Measurements from ENCODE around the gene FUT6.
A peak's percentile ranks its signal among the peaks of the same experiment; 100 is the strongest.

Gene FUT6

GRCh38 chr19:5827891-5828660 is 11.4 kb downstream of the FUT6 start:
- peak; percentile 93 to 94 for DNase-seq

DNA sequence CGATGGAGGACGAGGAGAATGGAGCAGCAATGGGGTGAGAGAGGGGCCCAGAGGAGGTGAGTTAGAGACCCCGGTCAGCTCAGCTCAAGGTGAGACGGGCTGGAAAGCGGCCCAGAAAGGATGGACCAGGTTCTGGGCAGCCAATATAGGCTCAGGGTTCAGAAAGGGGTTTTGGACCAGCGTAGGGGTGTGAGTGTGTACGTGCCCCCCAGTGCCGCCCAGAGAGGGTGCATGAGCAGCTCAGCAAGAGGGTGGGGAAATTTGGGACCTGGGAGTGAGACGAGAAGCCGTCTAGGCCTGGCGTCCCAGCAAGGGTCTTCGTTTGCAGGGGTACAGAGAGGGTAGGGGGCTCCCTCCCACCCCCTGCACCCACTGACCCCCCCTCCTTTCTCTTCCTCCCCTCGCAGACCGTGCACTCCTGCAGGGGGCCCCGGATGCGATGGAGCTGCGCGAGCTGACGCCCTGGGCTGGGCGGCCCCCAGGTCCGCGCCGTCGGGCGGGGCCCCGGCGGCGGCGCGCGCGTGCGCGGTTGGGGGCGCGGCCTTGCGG is 12.1 kb downstream of the FUT6 start:
- DNase-seq: no peak

DNA sequence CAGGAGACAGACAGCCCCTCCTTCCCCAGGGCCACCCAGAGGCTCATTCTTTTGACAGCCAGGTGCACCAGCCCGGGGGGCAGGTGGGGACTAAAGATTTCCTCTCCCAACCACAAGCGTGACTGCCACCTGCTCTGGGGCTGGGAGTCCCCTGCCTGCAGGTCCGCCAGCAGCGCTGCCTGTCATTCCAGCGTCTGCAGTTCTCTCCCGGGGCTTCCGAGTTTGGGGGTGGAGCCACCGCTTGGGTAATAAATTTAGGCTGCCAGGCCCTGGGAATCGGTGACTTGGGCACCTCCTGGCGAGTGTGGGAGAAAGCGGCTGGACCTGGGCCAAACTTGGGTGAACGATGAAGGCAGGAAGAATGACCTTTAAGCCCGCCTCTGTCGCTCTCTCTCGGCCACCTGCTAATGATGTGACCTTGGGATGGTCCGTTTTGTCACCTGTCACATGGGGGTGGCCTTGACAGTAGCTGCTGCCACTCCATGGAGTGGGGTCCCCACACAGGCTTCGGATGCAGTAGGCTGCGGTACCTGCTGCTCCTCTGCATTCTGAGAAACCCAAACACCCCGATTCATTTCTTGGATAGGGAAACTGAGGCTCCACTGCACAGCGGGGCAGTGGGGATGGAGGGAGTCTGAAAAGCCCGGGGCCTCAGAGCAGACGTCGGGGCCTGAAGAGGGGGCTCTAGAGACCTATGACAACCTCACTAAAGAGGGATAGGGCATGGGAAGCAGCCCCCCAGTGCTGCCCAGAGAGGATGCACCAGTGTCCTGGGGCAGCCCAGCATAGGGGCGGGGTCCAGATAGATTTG is 12.8 kb downstream of the FUT6 start:
- DNase-seq: peak; percentile 25 to 29

DNA sequence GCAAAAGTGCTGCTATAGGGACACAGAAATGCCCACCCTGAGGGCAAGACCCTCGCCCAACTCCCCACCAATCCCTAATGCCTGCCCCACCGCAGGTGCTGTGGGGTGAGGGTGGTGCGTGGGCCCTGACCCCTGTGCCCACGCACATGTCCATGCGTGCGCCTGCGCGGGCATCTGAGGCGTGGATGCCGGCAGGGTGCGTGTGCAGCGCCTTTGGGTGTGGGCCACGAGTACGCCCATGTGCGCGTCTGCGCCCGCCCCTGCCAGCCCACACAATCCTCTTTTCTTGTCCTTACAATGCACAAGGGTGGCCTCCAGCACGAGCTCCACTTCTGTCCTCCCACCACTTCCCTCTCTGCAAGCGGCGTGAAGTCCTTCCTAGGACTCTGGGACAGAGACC is 14.3 kb downstream of the FUT6 start:
- no peak for DNase-seq

- no peak for DNase-seq
These were observed 14.8 kb downstream of the FUT6 start for GRCh38 chr19:5824751-5825150.

GRCh38 chr19:5823579-5824281 is 15.8 kb downstream of the FUT6 start:
- no peak for DNase-seq

DNA sequence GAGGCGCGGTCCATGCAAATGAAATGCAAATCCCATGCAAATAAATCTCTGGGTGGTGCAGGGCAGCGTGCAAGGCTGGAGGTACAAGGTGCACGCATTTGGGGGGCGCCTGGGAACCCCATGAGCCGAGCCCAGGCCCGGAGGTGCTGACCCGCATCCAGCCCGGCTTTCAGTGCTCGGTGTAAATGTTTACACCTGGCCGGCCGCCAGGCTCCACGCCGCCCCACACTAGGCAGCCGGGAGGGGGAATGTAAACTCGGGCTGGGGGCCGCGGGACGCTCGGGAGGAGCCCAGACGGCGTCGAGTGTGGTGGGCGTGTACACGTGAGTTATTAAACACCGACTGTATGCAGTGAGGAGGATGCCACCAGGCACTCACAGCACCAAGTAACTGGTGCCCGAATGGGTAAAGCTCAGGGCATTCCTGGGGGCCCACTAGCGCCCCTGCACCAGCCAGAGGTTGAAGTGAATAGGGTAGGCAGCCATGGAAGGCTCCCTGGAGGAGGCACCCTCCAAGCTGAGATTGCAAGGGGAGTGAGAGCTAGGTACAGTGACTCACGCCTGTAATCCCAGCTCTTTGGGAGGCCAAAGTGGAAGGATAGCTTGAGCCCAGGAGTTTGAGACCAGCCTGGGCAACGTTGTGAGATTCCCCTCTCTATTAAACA is 17.2 kb downstream of the FUT6 start:
- no peak for DNase-seq

DNA sequence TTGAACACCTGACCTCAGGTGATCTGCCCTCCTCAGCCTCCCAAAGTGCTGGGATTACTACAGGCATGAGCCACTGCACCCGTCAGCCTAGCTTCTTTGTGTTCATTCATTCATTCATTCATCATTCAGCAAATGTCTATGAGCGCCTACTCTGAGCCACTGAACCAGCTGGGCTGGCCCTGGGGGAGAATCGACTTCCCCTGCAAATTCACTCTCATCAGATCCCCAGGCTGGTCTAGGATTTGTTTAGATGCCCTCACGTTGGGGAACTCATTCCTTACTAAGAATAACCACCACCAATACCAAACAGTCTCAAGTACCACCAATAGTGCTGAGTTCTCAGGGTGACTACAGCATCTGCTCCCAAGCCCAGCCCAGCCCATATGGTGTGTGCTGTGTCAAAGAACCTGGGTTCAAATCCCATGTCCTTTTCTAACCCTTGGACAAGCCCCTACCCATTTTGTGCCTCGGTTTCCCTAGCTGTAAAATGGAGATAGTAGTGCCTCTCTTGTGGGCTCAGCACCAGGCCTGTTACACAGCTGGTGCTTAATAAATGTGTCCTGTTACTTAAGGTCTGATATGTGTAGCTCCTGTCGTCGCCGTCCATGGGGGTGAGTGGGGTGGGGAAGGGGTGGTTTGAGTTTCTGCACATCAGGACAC is 17.9 kb downstream of the FUT6 start:
- DNase-seq: no peak

GRCh38 chr19:5820785-5821184 is 18.7 kb downstream of the FUT6 start:
- DNase-seq: no peak

DNA sequence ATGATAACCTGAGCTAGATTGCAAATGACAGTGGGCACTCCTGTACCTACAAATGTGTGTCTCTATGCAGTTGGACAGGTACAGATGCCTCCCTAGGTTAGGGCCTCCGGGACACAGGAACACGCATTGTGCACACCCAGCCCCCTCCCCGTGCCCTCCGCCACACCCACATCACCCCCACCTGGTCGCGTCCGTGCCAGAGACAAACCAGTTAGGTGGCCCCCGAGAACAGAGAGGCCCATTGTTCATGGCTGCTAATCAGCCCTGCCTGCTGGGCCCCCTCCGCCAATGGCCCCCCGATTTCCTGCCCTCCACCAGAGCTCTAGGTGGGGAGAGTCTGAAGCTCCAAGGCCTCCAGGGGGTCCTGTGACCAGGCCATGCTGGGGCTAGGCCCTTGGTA is 20.9 kb downstream of the FUT6 start:
- DNase-seq: no peak

GRCh38 chr19:5817218-5817617 is 22.3 kb downstream of the FUT6 start:
- no peak for DNase-seq

DNA sequence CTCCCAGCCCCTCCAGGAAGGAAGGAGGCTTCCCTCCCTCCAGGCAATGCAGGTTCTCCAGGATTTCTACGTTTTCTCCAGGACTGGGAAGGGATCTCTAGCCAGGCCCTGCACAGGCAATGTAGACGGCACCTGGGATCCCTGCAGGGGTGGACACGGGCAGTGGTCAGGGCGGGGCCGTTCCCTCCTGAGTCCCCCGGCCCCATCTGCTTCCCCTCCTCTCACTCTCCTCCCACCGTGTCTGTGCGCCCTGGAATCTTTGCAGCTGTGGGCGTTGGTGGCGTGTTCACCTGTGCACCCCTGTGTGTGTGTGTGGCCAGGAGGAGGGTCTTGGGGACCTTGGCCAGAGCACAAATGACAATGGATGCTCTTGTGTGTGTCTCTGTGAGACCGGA is 24.7 kb downstream of the FUT6 start:
- no peak for DNase-seq

DNA sequence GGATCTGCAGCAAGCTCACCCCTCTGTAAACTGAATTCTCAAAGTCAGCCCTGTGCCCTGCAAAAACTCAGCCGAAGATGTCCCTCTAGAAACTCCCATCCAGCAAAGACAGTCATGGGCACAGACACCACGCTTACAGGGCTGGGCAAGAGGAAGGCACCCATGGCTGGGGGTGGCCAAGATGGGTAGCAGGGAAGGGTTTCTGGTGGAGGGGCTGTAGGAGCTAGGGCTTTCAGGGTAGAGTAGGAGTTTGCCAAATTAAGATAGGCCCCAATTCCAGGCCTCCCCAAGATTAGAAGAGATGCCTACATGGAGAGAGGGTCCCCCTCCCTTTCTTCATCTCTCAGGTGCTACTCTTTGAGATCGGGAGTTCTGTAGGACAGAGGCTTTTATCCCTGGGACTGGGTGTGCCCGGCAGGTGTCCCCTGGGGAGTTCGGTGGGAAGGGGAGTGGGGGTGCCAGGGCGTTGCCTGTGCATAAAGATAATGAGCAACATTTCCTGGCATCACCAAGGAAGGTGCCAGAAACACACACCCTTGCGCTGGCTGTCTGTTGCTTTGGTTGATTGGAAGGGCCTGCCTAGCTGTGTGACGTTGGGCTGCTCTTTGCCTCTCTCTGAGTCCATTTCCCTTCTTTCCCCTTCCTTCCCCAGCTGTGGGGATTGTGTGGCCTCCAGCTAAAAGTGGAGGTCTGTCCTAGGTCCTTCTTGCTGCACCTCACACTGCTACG is 25.2 kb downstream of the FUT6 start:
- DNase-seq: no peak

DNA sequence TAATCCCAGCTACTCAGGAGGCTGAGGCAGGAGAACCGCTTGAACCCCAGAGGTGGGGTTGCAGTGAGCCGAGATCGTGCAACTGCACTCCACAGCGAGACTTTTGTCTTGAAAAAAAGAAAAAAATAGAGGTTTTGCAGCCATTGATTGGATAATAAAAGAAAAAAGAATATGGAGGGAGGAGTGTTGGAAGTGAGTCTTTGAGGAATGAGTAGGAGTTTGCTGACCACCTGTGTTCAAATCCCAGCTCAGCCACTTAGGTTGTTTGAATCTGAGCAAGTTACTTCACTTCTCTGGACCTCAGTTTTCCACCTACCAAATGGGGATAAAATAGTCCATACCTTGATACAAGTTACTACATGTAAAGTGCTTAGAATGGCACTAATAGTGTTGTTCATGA is 28.4 kb downstream of the FUT6 start:
- DNase-seq: no peak

- no peak for DNase-seq
These were observed 30.0 kb downstream of the FUT6 start for GRCh38 chr19:5809469-5809868.

DNA sequence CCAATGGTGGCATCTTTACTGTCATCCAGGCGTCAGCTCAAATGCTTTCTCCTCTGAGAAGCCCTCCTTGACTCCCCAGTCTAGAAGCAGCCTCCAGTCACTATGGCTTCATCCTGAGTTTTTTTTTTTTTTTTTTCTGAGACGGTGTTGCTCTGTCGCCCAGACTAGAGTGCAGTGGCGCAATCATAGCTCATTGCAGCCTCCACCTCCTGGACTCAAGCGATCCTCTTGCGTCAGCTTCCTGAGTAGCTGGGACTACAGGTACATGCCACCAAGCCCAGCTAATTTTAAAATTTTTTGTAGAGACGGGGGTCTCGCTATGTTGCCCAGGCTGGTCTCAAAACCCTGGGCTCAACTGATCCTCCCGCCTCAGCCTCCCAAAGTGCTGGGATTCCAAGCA is 30.4 kb downstream of the FUT6 start:
- DNase-seq: no peak

DNA sequence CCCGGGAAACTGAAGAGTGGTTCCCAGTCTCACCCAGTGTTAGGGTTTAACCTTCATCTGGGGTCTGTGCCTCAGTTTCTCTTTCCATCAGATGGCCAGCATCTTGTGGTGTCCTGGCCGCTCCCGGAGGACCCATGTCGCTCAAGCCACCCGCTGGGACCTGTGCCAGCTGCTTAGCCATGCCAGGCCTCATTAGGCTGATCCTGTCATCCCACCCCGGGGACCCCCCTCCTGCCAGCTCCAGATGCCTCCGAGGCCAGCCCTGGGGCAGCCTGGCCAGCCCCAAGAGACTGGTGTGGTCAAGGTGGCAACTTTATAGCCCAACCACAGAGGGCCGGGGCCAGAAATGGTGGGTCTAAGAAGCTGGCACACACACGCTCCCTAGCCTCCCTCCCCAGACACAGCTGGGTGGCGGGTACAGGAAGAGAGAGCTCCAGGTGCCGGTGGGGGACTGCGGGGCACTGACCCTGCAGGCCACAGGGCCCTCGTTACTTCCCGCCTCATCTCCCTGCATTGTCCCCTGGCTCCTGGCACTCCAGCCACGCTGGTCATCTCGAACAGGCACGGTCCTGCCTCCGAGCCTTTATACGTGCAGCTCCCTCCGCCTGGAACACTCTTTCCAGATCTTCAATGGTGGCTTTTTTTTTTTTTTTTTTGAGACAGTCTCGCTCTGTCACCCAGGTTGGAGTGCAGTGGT is 31.2 kb downstream of the FUT6 start:
- DNase-seq: no peak

GRCh38 chr19:5806905-5807304 is 32.6 kb downstream of the FUT6 start:
- DNase-seq: no peak

GRCh38 chr19:5806133-5806489 is 33.4 kb downstream of the FUT6 start:
- no peak for DNase-seq

GRCh38 chr19:5805462-5806132 is 33.9 kb downstream of the FUT6 start:
- peak; percentile 54 to 60 for DNase-seq
